IMR-90 (cell line): ENCODE results near the gene KCNQ1. TPM values are rescaled to one million over a fixed set of nuclear protein-coding genes. Genes with fewer than 3 reads are reported as not detected.

Experiments
- ATAC-seq: fragments of 200-7000 bp; cut with Tn5 transposase; 2 replicates; pipeline ENCODE4 v1.9.1; 2020; ENCODE audit warnings: low read depth, mild to moderate bottlenecking, moderate library complexity
- BruUV-seq: library from RNA; stranded (reverse); fragments of 400-500 nt; replicated peaks from 2 replicates; lab custom pipeline; 2021; lab: Mats Ljungman, UMichigan
- CTCF ChIA-PET: fragments of 300-600 bp; formaldehyde crosslinking; extraction: SDS; loops from one replicate; lab custom pipeline; 2021; ENCODE audit warnings: antibody characterized with exemption; lab: Yijun Ruan, JAX
- POLR2A ChIA-PET: fragments of 300-600 bp; sonication (Branson Sonifier 250); formaldehyde crosslinking; loops from one replicate; lab custom pipeline; 2022; ENCODE audit warnings: antibody characterized with exemption; ENCODE audit not compliant: unreplicated experiment; lab: Charles Lee
- DNase-seq: peaks from one replicate; pipeline ENCODE4 v3.0.0; 2013
- H2AFZ ChIP-seq: replicated peaks from 2 replicates; pipeline ENCODE3; 2013; ENCODE audit warnings: low read length, mild to moderate bottlenecking; ENCODE audit not compliant: poor library complexity
- H2AK5ac ChIP-seq: 2 replicates; pipeline ENCODE4 v1.6.1; 2013; ENCODE audit warnings: low read depth, low read length, inconsistent platforms
- H2AK9ac ChIP-seq: replicated peaks from 2 replicates; pipeline ENCODE3; 2013; ENCODE audit warnings: mild to moderate bottlenecking, low read depth, low read length, moderate library complexity; ENCODE audit not compliant: poor library complexity
- H2BK120ac ChIP-seq: 2 replicates; pipeline ENCODE4 v1.6.1; 2013; ENCODE audit warnings: low read depth, low read length, inconsistent platforms
- H2BK15ac ChIP-seq: 3 replicates; pipeline ENCODE4 v1.6.1; 2013; ENCODE audit warnings: low read depth, low read length, inconsistent platforms
- H2BK20ac ChIP-seq: 2 replicates; pipeline ENCODE4 v1.6.1; 2013; ENCODE audit warnings: low read depth, mild to moderate bottlenecking, inconsistent platforms, low read length, moderate library complexity
- H2BK5ac ChIP-seq: 2 replicates; pipeline ENCODE4 v1.6.1; 2013; ENCODE audit warnings: mild to moderate bottlenecking, low read depth, low read length, inconsistent platforms; ENCODE audit not compliant: poor library complexity, severe bottlenecking
- H3K14ac ChIP-seq: replicated peaks from 2 replicates; pipeline ENCODE4 v1.6.1; 2013; ENCODE audit warnings: low read depth, low read length, inconsistent platforms
- H3K18ac ChIP-seq: 2 replicates; pipeline ENCODE4 v1.6.1; 2013; ENCODE audit warnings: low read depth, low read length, control low read depth
- H3K23ac ChIP-seq: 2 replicates; pipeline ENCODE4 v1.6.1; 2013; ENCODE audit warnings: low read depth, low read length, inconsistent platforms
- H3K27ac ChIP-seq: 2 replicates; pipeline ENCODE4 v1.5.1; 2013; ENCODE audit warnings: mild to moderate bottlenecking, control low read depth, low read length; ENCODE audit not compliant: insufficient read depth
- H3K27me3 ChIP-seq: 2 replicates; pipeline ENCODE4 v1.6.1; 2013; ENCODE audit warnings: low read length; ENCODE audit not compliant: control insufficient read depth, insufficient read depth
- H3K36me3 ChIP-seq: 2 replicates; pipeline ENCODE4 v1.6.1; 2013; ENCODE audit warnings: low read length, mixed read lengths; ENCODE audit not compliant: control insufficient read depth, insufficient read depth
- H3K4ac ChIP-seq: 2 replicates; pipeline ENCODE4 v1.6.1; 2013; ENCODE audit warnings: low read depth, low read length, inconsistent platforms
- H3K4me1 ChIP-seq: 2 replicates; pipeline ENCODE4 v1.6.1; 2013; ENCODE audit warnings: low read length, mixed read lengths; ENCODE audit not compliant: control insufficient read depth, insufficient read depth
- H3K4me2 ChIP-seq: 2 replicates; pipeline ENCODE4 v1.6.1; 2013; ENCODE audit warnings: low read depth, mild to moderate bottlenecking, control low read depth, low read length, moderate library complexity
- H3K4me3 ChIP-seq: 2 replicates; pipeline ENCODE4 v1.5.1; 2013; ENCODE audit warnings: low read depth, mild to moderate bottlenecking, control low read depth, low read length, moderate library complexity; ENCODE audit not compliant: insufficient read depth
- H3K56ac ChIP-seq: 2 replicates; pipeline ENCODE4 v1.6.1; 2013; ENCODE audit warnings: low read length, inconsistent platforms; ENCODE audit not compliant: insufficient read depth; ENCODE audit errors: extremely low read depth
- H3K79me1 ChIP-seq, 2 experiments: 2 replicates each; pipeline ENCODE4 v1.6.1; 2013; ENCODE audit warnings: low read length in 2 of 2, inconsistent platforms in 1 of 2, low read depth in 1 of 2
- H3K9ac ChIP-seq: 2 replicates; pipeline ENCODE4 v1.6.1; 2013; ENCODE audit warnings: low read depth, low read length, control low read depth
- H3K9me1 ChIP-seq: 2 replicates; pipeline ENCODE4 v1.6.1; 2013; ENCODE audit warnings: low read length, inconsistent platforms; ENCODE audit not compliant: insufficient read depth
- H3K9me3 ChIP-seq: 2 replicates; pipeline ENCODE4 v1.6.1; 2013; ENCODE audit warnings: low read length; ENCODE audit not compliant: control insufficient read depth, insufficient read depth
- H4K20me1 ChIP-seq: 2 replicates; pipeline ENCODE4 v1.6.1; 2013; ENCODE audit warnings: low read length, inconsistent platforms; ENCODE audit not compliant: insufficient read depth
- H4K5ac ChIP-seq: 2 replicates; pipeline ENCODE4 v1.6.1; 2013; ENCODE audit warnings: mild to moderate bottlenecking, low read depth, low read length, control low read depth
- H4K8ac ChIP-seq, 2 experiments: 2 replicates each; pipeline ENCODE4 v1.6.1; 2013; ENCODE audit warnings: low read depth in 2 of 2, low read length in 2 of 2, control low read depth in 1 of 2, inconsistent platforms in 1 of 2
- H4K91ac ChIP-seq: 2 replicates; pipeline ENCODE4 v1.6.1; 2013; ENCODE audit warnings: low read depth, low read length, inconsistent platforms; ENCODE audit not compliant: insufficient read depth
- BHLHE40 ChIP-seq: fragments of 150-350 bp; IDR thresholded peaks from 2 replicates; pipeline ENCODE4 v1.6.1; 2016; ENCODE audit warnings: mild to moderate bottlenecking, low read depth, low read length
- CEBPB ChIP-seq: IDR thresholded peaks from 2 replicates; pipeline ENCODE4 v1.6.1; 2012; ENCODE audit warnings: low read depth, low read length, improper control_type of control experiment
- CHD1 ChIP-seq: IDR thresholded peaks from 2 replicates; pipeline ENCODE4 v1.6.1; 2012; ENCODE audit warnings: low read depth, low read length, improper control_type of control experiment
- CTCF ChIP-seq: conservative IDR thresholded peaks from 2 replicates; pipeline ENCODE4 v1.5.1; 2012; ENCODE audit warnings: mild to moderate bottlenecking, low read depth, low read length, improper control_type of control experiment
- FOS ChIP-seq: fragments of 150-350 bp; IDR thresholded peaks from 2 replicates; pipeline ENCODE4 v1.6.1; 2016; ENCODE audit warnings: low read depth, low read length
- NFE2L2 ChIP-seq: fragments of 150-350 bp; IDR thresholded peaks from 2 replicates; pipeline ENCODE4 v1.6.1; 2016; ENCODE audit warnings: low read depth, mild to moderate bottlenecking, low read length
- RFX5 ChIP-seq: IDR thresholded peaks from 2 replicates; pipeline ENCODE4 v1.8.0; 2012; ENCODE audit warnings: low read depth, mild to moderate bottlenecking, low read length, moderate library complexity
- SMC3 ChIP-seq: fragments of 150-350 bp; IDR thresholded peaks from 2 replicates; pipeline ENCODE4 v1.6.1; 2016; ENCODE audit warnings: low read depth, mild to moderate bottlenecking, antibody characterized with exemption, low read length, moderate library complexity
- dilution Hi-C: fragments of 300-500 bp; cut with HindIII; formaldehyde crosslinking; loops from one replicate; pipeline ENCODE4 v1.14.3; 2018; ENCODE audit warnings: low sequenced_read_pairs; ENCODE audit not compliant: unreplicated experiment
- in situ Hi-C: fragments of 300-500 bp; cut with MboI; formaldehyde crosslinking; loops from 3 replicates; pipeline ENCODE4 v1.14.3; 2019; ENCODE audit warnings: low sequenced_read_pairs, inconsistent platforms, mixed read lengths
- intact Hi-C: fragments of 100-400 bp; cut with micrococcal nuclease; formaldehyde crosslinking; loops from 2 replicates; pipeline ENCODE4 v1.10.0; 2022
- polyA plus RNA-seq, 3 experiments: library from polyadenylated mRNA; depleted of rRNA; stranded (reverse); fragments of >200 nt; gene quantifications; 2 replicates each; pipeline ENCODE4 v1.2.3, GENCODE V29; 2012; ENCODE audit warnings: low replicate concordance in 1 of 3
- total RNA-seq: library from RNA; depleted of rRNA; stranded (reverse); fragments of >200 nt; gene quantifications from 2 replicates; pipeline ENCODE4 v1.2.3, GENCODE V29; 2012

Gene KCNQ1
- total and polyA plus RNA-seq, 2 of the 4 experiments (the other 2 are of a cell fraction) = 0.07 TPM; not detected in 1

- no peak overlapping the region for H4K91ac ChIP-seq
- dilution Hi-C loops = no loop called here
- no peak overlapping the region for H2BK20ac ChIP-seq
- H3K23ac ChIP-seq = no peak overlapping the region
- no peak overlapping the region for H2AK5ac ChIP-seq
- H3K14ac ChIP-seq = no peak overlapping the region
- peaks cover 5 to 22% of the 10 kb centered on the region in 2 experiments; a peak in 1 of 4 replicates for H3K79me1 ChIP-seq
- ATAC-seq (no peak), DNase-seq (no peak)
- peaks cover 3% of the 10 kb centered on the region; the same call in 1 of the 2 replicates for H3K27me3 ChIP-seq
- H4K5ac ChIP-seq = no peak overlapping the region
- TF ChIP-seq CHD1 (no peak), RFX5 (no peak), CEBPB (no peak), CTCF (no peak), FOS (no peak), BHLHE40 (no peak), NFE2L2 (no peak), SMC3 (no peak)
- no peak overlapping the region for H3K56ac ChIP-seq
- ChIA-PET POLR2A (no interaction called here), CTCF (no interaction called here)
- no peak overlapping the region for H2BK15ac ChIP-seq
- no peak overlapping the region for H4K8ac ChIP-seq
- no peaks in the 10 kb centered on the region for H3K9me1 ChIP-seq
- in situ Hi-C loops = no loop called here
- H3K9me3 ChIP-seq = peaks cover 36% of the 10 kb centered on the region
- no peak overlapping the region for H3K18ac ChIP-seq
- H4K20me1 ChIP-seq = peaks cover 28% of the 10 kb centered on the region
- intact Hi-C loops = no loop called here
- H2AK9ac ChIP-seq = no peak overlapping the region
- H3K4me3 ChIP-seq = no peak overlapping the region
- H3K36me3 ChIP-seq = peaks cover 12% of the 10 kb centered on the region; the same call in 1 of the 2 replicates
- H3K27ac ChIP-seq = no peak overlapping the region
- H2AFZ ChIP-seq = no peak overlapping the region
- H3K9ac ChIP-seq = no peak overlapping the region
- H2BK120ac ChIP-seq = no peak overlapping the region
- H3K4me2 ChIP-seq = no peak overlapping the region
- no peak overlapping the region for H3K4ac ChIP-seq
- no peaks in the 10 kb centered on the region for H3K4me1 ChIP-seq
- no TSS peak for BruUV-seq
- no peak overlapping the region for H2BK5ac ChIP-seq
Measured at GRCh38 chr11:2663915-2664314, 219.1 kb downstream of the KCNQ1 start.
